Posterior vena cava (tissue), 2 donors: ENCODE measurements around the gene BRINP1. TPM values are rescaled to one million over a fixed set of nuclear protein-coding genes. Genes with fewer than 3 reads are reported as not detected.
"Not testable (repeated sequence)": the region's sequence is repeated elsewhere in the genome, so short reads cannot be mapped to it uniquely, and the experiment has no call there.

Source experiments
- DNase-seq: peaks from one replicate; pipeline ENCODE4 v3.0.0-alpha.2; 2020; ENCODE audit warnings: low spot score
- intact Hi-C, 2 donors: fragments of 100-400 bp; cut with DNase I; formaldehyde crosslinking; loops; one replicate each; pipeline versions ENCODE4 v1.14.1 to v1.14.2; 2022 to 2023
- total RNA-seq, 2 donors: library from RNA; stranded (reverse); fragmentation: NEBNext Ultra II Directional; extraction: Animal tissue kit (Norgen Biotek cat#: 25700); gene quantifications; one replicate each; pipeline ENCODE4 v1.2.1, GENCODE V29; 2021
- donor health status: DM: yes; HTN: yes; CAD: no.
- donor health status: DM: yes; HTN: yes; CAD: no.

The BRINP1 gene
- total RNA-seq, 2 donors from 2014 or later = 0.86 to 2.5 TPM

DNA sequence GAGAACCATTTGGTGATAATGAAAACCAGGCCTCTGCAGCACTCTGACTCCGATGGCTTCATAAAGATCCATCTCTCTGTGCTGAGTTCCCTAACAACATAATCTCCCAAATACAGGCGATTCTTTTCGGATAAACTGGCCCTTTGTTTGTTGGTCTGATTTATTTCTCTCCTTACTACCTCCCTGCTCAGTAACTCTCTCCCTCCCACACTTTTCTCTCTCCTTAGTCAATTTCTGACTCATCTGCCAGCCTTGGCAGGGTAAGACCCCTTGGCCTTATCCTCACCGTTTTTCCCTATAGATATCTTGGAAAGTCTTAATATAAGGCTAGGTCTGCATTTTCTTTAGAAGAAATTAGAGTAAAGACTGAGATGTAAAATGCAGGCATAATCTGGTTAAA is 128.7 kb downstream of the BRINP1 start:
- DNase-seq = no peak
- intact Hi-C loops = no loop called here

DNA sequence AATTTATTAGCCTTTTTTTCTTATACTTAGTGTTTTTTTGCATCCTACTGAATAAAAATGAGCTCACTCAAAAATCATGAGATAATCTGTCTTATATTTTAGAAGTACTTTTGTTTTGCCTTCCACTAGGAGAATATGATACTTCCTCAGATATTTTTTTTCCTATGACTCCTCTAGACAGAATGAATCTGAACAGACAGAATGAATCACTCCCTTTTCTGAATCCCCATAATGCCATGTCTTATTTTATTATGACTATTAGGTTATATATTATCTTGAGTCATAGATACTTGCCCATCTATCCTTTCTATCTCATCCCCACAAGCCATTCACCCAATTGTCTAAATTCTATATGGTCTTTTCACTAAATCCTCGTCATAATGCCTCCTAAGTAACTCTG is 134.6 kb downstream of the BRINP1 start:
- intact Hi-C loops = no loop called here

DNA sequence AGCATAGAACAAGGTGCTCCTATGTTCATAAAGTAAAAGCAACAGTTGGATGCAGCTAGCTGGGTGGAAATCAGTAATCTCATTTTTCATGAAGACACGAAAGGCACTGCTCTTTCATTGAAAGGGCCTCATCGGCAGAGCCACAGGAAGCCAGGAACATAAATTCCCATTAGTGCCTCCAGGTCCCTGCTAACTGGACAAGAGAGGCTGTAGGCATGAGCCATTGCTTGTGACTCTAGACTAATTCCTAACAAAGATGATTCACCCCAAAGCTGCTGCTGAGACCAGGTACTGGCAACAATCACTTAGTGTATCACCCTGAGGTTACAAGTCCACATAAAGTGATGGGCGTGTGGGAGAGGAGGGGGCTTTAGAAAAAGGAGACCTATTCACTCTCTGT is 141.8 kb downstream of the BRINP1 start:
- intact Hi-C loops = no loop called here
- DNase-seq = no peak

More for the DNA sequence above, 134.6 kb downstream of the BRINP1 start:
- DNase-seq = no peak

DNA sequence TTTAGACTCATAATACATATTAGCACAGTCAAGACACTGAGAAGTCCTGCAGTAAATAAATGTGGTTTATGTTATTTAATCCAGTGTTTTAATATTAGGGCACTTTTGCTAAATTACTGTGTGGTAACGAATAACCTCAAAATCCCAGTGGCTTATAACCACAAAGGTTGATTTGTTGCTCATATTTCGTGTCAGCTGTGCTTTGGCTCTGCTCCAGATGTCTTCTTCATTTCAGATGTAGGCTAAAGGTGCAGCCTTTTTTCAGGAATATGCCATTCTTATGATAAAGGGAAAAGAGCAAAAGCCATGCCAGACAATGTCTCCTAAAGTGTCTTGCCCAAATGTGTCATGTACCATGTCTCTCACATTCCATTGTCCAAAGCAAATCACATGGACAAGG is 144.8 kb downstream of the BRINP1 start:
- intact Hi-C loops = no loop called here
- no peak for DNase-seq

DNA sequence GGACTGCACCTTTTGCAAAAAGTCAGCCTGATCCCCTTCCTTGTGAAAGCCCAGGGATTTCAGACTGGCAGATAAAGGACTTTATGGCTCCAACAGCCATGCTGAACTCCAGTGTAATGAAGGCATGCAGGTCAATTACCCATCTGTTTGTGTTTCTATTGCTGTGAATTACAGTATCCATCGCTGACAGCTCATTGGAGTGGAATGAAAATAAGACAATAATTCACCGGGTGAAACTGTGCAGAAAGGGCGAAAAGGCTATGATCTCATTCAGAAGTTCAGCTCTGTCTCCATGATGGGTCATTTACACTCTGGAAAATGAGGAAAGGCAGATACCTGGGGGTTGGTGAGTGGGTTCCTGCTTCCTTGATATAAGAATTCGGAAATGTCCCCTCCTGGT is 148.0 kb downstream of the BRINP1 start:
- intact Hi-C loops = no loop called here
- DNase-seq = no peak

DNA sequence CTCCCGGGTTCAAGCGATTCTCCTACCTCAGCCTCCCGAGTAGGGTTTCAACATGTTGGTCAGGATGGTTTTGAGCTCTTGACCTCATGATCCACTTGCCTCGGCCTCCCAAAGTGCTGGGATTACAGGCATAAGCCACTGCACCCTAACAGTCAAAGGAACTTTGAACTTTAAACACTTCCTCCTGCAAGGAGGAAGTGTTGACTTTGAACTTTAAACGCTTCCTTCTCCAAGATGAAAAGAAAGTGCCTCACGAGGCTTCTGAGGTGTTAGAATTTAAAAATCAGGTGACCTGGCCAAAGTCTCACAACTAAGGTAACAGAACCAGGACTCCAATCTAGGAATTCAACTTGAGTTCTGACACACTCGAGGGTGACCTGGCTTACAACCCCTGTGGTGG is 150.9 kb downstream of the BRINP1 start:
- intact Hi-C loops = no loop called here
- no peak for DNase-seq

DNA sequence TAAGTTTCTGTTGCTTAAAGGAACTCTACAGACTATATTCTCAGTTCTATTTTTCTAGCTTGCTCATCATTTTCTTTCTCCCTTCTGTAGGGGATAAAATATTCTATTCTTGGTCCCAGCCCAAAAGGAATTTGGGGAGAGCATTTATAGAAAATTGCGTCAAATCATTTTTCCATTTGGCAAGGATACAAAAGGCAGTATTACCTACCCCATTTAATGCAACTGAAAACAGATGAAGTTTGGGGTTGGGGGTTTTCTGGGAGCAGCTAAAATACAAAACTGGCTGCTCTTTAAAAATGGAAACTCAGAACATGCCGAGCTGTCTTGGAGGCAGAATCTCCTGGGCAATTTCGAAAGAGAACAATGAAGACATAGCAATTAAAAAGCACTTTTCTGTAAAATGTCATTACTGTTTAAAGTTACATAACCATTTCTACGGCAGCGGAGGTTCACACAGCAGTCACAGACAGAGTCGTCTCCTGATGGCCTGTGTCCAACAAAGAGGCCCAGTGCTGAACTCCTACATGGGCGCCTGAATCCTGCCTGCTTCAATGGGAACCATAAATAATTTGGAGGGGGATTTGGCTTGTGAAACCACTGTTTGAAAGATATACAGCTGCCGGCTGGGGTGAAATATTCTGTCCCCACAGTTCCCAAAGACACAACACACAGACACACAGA is 152.4 kb downstream of the BRINP1 start:
- intact Hi-C loops = no loop called here
- no peak for DNase-seq

DNA sequence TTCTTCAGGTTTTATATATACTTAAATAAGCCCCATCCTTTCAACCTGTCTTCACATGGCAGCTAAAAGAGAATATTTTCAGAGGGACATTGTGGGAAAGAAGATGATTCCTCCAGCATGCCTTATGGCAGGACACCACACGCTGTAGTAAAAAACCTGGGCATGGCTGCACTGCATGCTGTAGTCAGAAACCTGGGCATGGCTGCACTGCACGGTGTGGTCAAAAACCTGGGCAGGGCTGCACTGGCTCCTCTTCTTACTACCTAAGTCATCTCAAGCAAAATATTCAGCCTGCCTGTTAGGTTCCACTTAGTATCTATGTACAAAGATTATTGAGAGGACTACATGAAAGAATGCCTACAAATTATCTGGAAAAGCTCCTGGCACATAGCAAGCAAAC is 153.6 kb downstream of the BRINP1 start:
- intact Hi-C loops = no loop called here
- no peak for DNase-seq

DNA sequence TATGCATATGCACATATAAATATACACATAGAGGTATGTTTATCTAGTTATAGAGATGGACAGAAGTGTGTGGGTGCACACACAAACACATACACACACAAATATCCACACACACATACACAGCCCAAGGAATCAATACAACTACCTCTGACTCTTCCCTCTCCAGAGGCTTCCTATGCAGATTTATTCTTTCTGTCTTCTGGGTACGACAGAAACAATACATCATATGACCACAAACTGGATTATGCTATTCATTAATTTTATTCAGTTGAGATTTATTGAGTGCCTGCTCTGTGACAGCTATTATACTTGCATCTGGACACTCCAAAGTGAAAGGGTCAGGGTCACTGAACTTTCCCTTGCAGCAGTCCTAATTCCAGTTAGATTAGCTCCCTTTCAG is 155.8 kb downstream of the BRINP1 start:
- DNase-seq = no peak
- intact Hi-C loops = no loop called here

DNA sequence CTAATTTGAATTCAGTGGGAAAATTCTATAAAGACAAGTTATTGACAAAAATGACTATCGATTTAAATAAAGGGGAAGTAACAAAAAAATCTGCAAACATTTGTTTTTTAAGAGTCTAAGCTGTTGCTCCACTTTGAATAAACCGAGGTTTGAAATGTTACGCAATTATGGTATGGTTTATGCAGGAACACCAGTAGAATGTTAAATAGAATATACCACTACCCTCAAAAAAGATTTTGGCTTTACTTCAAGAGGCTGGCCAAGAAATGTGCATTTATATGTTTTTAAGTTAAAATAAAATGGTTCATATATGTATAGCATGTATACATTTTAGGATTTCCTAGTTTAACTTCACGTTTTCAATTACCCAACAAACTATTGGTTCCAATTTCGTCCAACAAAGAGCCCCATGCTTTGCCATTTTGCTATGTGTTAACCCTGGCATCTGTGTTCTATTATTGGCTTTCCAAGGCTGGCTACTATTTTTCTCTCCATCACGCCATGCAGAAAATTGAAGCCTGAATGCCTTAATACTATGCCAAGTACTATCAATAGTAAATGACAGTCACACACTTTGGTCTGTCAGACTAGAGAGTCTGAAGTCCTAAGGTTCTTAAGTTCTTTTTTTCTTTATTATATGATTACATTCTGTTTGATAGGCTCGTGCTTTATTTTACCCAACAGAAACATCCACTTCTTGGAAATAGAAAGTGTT is 171.2 kb downstream of the BRINP1 start:
- no peak for DNase-seq
- intact Hi-C loops = no loop called here

DNA sequence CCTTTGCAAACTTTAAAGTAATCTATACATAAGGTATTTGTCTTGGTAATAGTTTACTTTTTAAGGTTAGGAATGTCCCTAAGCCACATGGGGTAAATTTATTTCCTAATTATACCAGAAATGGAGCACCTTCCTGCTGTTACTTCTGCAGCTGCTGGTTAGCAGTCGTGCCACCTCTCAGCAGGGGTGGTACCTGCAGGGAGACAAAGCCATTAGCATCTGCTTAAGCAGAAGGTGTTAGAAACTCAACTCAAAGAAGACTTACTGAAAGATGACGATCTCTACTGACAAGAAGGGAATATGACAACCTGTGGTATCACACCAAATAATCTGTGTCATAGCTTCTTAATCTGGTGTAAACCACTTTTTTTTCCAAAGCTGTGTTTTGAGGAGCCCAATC is 173.7 kb downstream of the BRINP1 start:
- intact Hi-C loops = no loop called here
- DNase-seq = no peak

DNA sequence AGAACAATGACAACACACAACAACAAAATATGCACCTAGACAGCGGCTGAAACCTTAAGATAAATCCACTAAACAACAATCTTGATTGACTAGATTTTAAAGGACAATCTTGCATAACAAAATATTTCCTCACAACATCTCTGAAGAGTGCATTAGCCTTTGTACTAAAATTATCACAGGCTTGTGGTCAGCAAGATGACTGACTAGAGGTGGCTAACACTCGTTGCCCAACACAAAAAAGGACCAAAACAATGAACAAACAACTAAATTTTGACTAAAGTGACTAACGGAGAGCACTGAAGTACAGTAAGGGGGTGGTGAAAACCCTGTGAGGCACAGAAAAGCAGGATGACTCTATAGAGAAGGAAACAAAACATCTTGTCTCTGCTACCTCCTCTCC is 183.9 kb downstream of the BRINP1 start:
- no peak for DNase-seq
- intact Hi-C loops = no loop called here

DNA sequence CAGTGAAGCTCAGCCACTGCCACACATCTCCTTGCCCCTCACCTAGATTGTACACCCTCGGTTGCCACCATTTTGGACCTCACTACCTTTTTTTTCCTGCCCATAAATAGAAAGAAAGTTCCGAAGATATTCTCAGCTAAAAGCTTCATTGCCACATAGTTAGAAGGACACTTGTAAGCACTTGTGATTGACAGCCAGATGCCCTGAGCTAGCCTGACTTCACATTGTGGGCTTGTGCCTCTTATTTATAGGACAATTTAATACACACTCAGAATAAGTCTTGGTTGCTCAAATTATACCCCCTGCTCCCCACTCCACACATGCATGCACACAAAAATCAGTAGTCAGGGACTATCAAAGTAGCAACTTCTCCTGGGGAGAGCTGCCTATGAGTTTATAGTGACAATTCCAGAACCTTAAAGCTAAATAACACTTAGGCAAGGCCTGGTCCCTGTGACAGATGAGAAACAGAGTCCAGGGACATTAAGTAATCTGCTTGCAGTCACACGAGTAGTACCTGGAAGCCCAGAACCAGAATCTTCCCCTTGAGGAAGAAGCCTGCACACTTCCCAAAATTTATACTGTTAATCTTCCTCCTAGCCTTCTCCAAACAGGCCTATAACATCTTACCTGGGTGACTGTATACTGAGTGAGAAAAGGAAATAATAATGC is 184.8 kb downstream of the BRINP1 start:
- no peak for DNase-seq
- intact Hi-C loops = no loop called here

DNA sequence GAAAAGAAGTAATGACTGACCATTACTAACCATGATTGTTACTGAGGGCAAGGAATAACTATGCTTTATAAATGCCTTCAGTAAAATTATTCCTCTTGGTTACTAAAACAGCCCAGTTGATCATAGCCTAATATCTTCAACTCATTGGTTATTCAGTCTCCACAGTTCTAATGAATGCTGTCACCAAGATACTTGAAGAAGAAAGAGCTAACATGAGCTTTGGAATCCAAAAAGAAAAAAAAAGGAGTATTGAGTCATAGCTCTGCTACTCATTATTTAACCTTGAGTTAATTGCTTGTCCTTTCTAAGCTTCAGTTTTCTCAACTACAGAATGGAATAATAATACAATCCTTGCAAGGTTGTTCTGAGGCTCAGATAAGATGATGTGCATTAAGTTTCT is 187.7 kb downstream of the BRINP1 start:
- DNase-seq = no peak
- intact Hi-C loops = no loop called here

DNA sequence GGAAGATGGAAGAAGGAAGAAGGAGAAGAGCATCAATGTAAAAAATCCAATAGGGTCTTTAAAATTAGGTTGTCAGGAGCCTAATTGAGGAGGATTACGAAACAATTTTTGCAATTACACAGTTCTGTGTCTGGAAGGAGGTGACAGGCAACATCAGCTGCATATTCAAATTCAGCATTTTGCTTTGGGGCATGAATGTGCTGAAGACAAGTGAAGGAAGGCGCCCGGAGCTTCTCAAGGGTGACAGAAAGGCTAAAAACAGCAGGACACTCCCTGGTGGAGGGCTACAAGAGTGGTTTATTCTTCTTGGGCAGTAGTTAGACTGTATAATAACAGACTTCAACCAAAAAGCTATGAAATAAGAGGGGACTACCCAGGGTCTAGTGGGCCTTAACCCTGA is 188.3 kb downstream of the BRINP1 start:
- intact Hi-C loops = no loop called here
- DNase-seq = no peak

DNA sequence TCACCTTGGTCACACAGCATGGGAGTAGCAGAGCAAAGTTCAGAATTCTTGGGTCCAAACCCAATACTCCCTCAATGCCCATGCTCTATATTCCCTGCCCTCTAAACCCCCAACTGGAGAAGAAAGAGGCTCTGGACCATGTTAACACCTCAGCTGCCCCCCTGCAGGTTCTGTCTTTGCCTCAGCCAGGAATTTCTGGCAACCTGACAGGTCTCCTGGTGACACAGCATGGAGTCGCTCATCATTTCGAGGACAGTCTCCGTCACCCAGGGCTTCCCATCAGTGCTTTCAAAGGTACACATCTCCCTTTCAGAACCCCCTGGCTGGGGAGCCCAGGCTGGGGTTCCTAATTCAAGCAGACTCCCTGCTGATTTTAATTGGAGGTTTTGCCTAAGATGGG is 189.5 kb downstream of the BRINP1 start:
- intact Hi-C loops = no loop called here
- DNase-seq = no peak

DNA sequence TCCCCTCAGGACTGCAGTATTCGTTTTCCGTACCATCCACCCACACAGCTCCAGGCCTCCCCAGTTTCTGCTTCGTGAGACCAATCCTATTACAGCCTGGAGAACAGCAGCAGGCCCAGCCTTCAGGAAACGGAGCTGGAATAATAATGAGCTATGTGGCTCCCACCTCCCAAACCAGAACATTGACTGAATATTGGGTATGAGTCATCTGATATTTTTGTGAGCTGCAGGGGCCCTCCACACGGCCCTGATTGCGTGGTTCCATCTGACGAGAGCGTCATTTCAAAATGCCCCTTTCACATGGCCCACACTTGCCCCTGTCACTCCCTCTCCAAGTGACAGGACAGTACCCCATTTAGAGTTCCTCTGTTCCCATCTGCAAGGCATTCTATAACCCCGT is 192.0 kb downstream of the BRINP1 start:
- intact Hi-C loops = no loop called here
- DNase-seq = no peak

DNA sequence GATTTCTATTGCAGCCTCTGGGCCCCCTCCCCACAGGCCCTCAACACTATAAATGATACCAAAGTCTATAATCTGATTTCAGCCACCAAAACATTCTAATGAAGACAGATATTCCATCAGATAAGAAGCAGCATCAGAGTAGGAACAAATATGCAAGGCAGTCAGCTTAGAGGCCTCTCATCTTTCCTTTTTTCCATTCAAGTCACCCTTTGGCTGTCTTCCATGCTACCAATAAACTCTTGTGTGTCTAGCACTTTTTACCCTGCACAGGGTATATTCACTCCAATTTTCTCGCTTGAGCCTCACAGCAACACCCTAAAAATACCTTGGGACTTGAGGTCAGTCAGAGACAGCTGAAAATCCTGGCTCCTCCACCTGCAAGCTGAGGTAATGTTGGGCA is 193.7 kb downstream of the BRINP1 start:
- intact Hi-C loops = no loop called here
- DNase-seq = no peak

DNA sequence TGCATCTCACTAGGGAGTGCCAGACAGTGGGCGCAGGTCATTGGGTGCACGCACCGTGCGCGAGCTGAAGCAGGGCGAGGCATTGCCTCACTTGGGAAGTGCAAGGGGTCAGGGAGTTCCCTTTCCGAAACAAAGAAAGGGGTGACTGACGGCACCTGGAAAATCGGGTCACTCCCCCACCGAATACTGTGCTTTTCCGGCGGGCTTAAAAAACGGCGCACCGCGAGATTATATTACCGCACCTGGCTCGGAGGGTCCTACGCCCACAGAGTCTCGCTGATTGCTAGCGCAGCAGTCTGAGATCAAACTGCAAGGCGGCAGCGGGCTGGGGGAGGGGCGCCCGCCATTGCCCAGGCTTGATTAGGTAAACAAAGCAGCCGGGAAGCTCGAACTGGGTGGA is 200.0 kb downstream of the BRINP1 start:
- DNase-seq, intact Hi-C loops: not testable (repeated sequence)

DNA sequence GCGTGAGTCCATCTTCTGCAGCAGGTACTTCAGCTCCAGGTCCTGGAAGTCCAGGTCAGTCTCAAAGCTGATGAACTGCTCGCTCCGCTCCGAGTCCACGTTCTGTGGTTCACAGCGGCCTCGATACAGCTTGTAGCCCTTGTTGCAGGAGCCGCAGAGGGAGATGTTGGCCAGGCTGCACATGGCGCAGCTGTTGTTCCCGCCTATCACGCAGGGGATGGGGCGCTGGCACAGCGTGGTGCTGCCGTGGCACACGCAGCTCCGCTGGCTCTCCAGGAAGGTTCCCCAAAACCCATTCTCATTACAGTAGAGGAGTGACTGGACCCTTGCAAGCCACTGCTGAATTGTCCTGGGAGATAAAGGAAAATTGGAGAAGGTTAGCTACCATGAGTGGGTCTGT is 201.4 kb downstream of the BRINP1 start:
- intact Hi-C loops = no loop called here
- DNase-seq = no peak

DNA sequence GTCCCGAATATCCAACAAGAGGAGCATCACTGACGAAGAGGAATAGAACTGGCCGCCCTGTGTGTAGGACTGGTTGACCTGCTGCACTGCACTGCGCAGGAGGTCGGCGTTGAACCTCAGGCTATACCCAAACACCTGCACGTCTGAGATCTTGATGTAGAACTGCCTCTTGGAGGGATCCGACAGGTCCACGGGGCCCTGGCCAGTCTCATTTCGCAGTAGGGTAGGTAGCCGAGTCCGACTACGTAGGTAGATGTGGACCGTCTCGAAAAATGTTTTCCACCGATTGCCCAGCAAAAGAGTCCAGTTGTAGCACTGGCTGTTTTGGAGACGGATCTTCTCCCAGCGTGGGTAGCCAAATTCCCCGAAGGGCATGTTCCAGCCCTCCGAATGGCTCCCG is 202.0 kb downstream of the BRINP1 start:
- DNase-seq = no peak

More for the DNA sequence above, 202.0 kb downstream of the BRINP1 start:
- intact Hi-C loops = no loop called here
